ENCODE results near the gene UGDH.
A peak's percentile ranks its signal among the peaks of the same experiment; 100 is the strongest.
"Not testable (repeated sequence)": the region's sequence is repeated elsewhere in the genome, so short reads cannot be mapped to it uniquely, and the experiment has no call there.

UGDH gene
- total RNA-seq: 26.1 to 72.7 (median 52.8) reads per million in 18 experiments

- peak; percentile 95 to 97 for DNase-seq
These were observed at the start of gene UGDH for GRCh38 chr4:39527296-39528060. Gene UGDH, minus strand, starts transcription at chr4:39527439. Its CDS starts 5,927 bp downstream, at chr4:39521512.

- no peak for DNase-seq
These were observed 47.7 kb upstream of the UGDH start for GRCh38 chr4:39574946-39575345.

- no peak for DNase-seq
These were observed 44.3 kb upstream of the UGDH start for GRCh38 chr4:39571504-39571903.

- DNase-seq: no peak
These were observed 43.8 kb upstream of the UGDH start for GRCh38 chr4:39571054-39571453.

GRCh38 chr4:39569209-39569608 is 42.0 kb upstream of the UGDH start:
- DNase-seq: no peak

GRCh38 chr4:39568805-39569204 is 41.6 kb upstream of the UGDH start:
- no peak for DNase-seq

- DNase-seq: peak; percentile 5 to 42
These were observed 38.8 kb upstream of the UGDH start for GRCh38 chr4:39565878-39566600.

- DNase-seq: no peak
These were observed 36.2 kb upstream of the UGDH start for GRCh38 chr4:39563346-39563847.

GRCh38 chr4:39562792-39563191 is 35.6 kb upstream of the UGDH start:
- DNase-seq: no peak

GRCh38 chr4:39559626-39560025 is 32.4 kb upstream of the UGDH start:
- DNase-seq: no peak

- DNase-seq: no peak
These were observed 28.2 kb upstream of the UGDH start for GRCh38 chr4:39555472-39555871.

- no peak for DNase-seq
These were observed 21.3 kb upstream of the UGDH start for GRCh38 chr4:39548425-39549067.

GRCh38 chr4:39544580-39545315 is 17.5 kb upstream of the UGDH start:
- DNase-seq: no peak

- not testable (repeated sequence) for DNase-seq
These were observed 16.8 kb upstream of the UGDH start for GRCh38 chr4:39544080-39544479.

- no peak for DNase-seq
These were observed 15.8 kb upstream of the UGDH start for GRCh38 chr4:39543034-39543433.

- DNase-seq: no peak
These were observed 15.4 kb upstream of the UGDH start for GRCh38 chr4:39542611-39543012.

GRCh38 chr4:39541987-39542610 is 14.9 kb upstream of the UGDH start:
- DNase-seq: no peak

GRCh38 chr4:39539089-39539611 is 11.9 kb upstream of the UGDH start:
- no peak for DNase-seq

GRCh38 chr4:39533541-39533940 is 6.3 kb upstream of the UGDH start:
- no peak for DNase-seq

GRCh38 chr4:39532237-39532636 is 5.0 kb upstream of the UGDH start:
- DNase-seq: not testable (repeated sequence)

GRCh38 chr4:39530682-39531081 is 3.4 kb upstream of the UGDH start:
- DNase-seq: no peak

GRCh38 chr4:39529534-39529933 is 2.3 kb upstream of the UGDH start:
- no peak for DNase-seq

All from inflammatory macrophage (primary cell).